Panc1 (cell line): ENCODE results near the gene USP40.

Experiments used
- POLR2AphosphoS5 ChIP-seq: IDR thresholded peaks from 2 replicates; pipeline ENCODE4 v1.6.1; 2012; ENCODE audit warnings: mild to moderate bottlenecking, low read depth, low read length, moderate library complexity
- TF ChIP-seq, protein P1 (sequence below): fragments of 450-650 bp; IDR thresholded peaks from 2 replicates; pipeline ENCODE4 v1.5.1; 2017; ENCODE audit warnings: mild to moderate bottlenecking

GRCh38 chr2:233551491-233551890, 15.1 kb downstream of the USP40 start:
- TF ChIP-seq, protein P1, sequence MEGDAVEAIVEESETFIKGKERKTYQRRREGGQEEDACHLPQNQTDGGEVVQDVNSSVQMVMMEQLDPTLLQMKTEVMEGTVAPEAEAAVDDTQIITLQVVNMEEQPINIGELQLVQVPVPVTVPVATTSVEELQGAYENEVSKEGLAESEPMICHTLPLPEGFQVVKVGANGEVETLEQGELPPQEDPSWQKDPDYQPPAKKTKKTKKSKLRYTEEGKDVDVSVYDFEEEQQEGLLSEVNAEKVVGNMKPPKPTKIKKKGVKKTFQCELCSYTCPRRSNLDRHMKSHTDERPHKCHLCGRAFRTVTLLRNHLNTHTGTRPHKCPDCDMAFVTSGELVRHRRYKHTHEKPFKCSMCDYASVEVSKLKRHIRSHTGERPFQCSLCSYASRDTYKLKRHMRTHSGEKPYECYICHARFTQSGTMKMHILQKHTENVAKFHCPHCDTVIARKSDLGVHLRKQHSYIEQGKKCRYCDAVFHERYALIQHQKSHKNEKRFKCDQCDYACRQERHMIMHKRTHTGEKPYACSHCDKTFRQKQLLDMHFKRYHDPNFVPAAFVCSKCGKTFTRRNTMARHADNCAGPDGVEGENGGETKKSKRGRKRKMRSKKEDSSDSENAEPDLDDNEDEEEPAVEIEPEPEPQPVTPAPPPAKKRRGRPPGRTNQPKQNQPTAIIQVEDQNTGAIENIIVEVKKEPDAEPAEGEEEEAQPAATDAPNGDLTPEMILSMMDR = no peak
- no peak for TF ChIP-seq POLR2AphosphoS5
